ENCODE measurements around the gene PPP2R5C. TPM values are rescaled to one million over a fixed set of nuclear protein-coding genes. Genes with fewer than 3 reads are reported as not detected.

PPP2R5C gene
- total and polyA plus RNA-seq, 8 donors, result 103 to 176 (median 112) TPM

GRCh38 chr14:101906645-101907044 is 145.1 kb downstream of the PPP2R5C start:
- DNase-seq, result no peak
- intact Hi-C loops (cut with DNase I), result no loop called here
- no peak for TF ChIP-seq CTCF (IDR thresholded peaks at IDR 0.05)

GRCh38 chr14:101907619-101908018 is 146.1 kb downstream of the PPP2R5C start:
- no peak for TF ChIP-seq CTCF (IDR thresholded peaks at IDR 0.05)
- peaks cover 0 to 98% of the 10 kb centered on the region in 2 donors for H3K36me3 ChIP-seq
- intact Hi-C loops (cut with DNase I), result no loop called here
- no peaks in the 10 kb centered on the region for H3K9me3 ChIP-seq
- no peaks in the 10 kb centered on the region for H3K4me1 ChIP-seq
- H3K4me3 ChIP-seq, result no peak overlapping the region
- H3K27me3 ChIP-seq, result no peaks in the 10 kb centered on the region
- no peak for DNase-seq
- ATAC-seq, result no peak
- H3K27ac ChIP-seq, result no peak overlapping the region

More at GRCh38 chr14:101906645-101907044, 145.1 kb downstream of the PPP2R5C start:
- Histone ChIP-seq H3K27ac (no peak overlapping the region), H3K27me3 (no peaks in the 10 kb centered on the region), H3K9me3 (no peaks in the 10 kb centered on the region), H3K36me3 (peaks cover 0 to 99% of the 10 kb centered on the region in 2 donors), H3K4me3 (no peak overlapping the region), H3K4me1 (no peaks in the 10 kb centered on the region)
- no peak for ATAC-seq

GRCh38 chr14:101908795-101909194 is 147.3 kb downstream of the PPP2R5C start:
- Histone ChIP-seq H3K27me3 (no peaks in the 10 kb centered on the region), H3K27ac (no peak overlapping the region), H3K4me1 (no peaks in the 10 kb centered on the region), H3K36me3 (peaks cover 0 to 98% of the 10 kb centered on the region in 2 donors), H3K4me3 (no peak overlapping the region), H3K9me3 (no peaks in the 10 kb centered on the region)
- intact Hi-C loops (cut with DNase I), result no loop called here
- TF ChIP-seq CTCF (IDR thresholded peaks at IDR 0.05), result no peak
- DNase-seq (no peak), ATAC-seq (no peak)

- Histone ChIP-seq H3K9me3 (no peaks in the 10 kb centered on the region), H3K4me3 (no peak overlapping the region), H3K27me3 (no peaks in the 10 kb centered on the region), H3K36me3 (peaks cover 0 to 98% of the 10 kb centered on the region in 2 donors), H3K4me1 (no peaks in the 10 kb centered on the region), H3K27ac (no peak overlapping the region)
- TF ChIP-seq CTCF (IDR thresholded peaks at IDR 0.05), result no peak
- ATAC-seq (no peak), DNase-seq (no peak)
- intact Hi-C loops (cut with DNase I), result no loop called here
Measured at GRCh38 chr14:101909371-101910096, 148.0 kb downstream of the PPP2R5C start.

GRCh38 chr14:101912841-101913240 is 151.3 kb downstream of the PPP2R5C start:
- H3K27me3 ChIP-seq, result no peaks in the 10 kb centered on the region
- no peak for TF ChIP-seq CTCF (IDR thresholded peaks at IDR 0.05)
- H3K4me3 ChIP-seq, result no peak overlapping the region
- no peaks in the 10 kb centered on the region for H3K4me1 ChIP-seq
- no peak for ATAC-seq
- DNase-seq, result no peak
- intact Hi-C loops (cut with DNase I), result no loop called here
- no peaks in the 10 kb centered on the region for H3K9me3 ChIP-seq
- peaks cover 0 to 94% of the 10 kb centered on the region in 2 donors for H3K36me3 ChIP-seq
- no peak overlapping the region for H3K27ac ChIP-seq

All from left lung (tissue), 10 donors.